H1 (cell line): Measurements from ENCODE around the gene TPD52L2.

Experiments used
- GABPA ChIP-seq: IDR thresholded peaks from 2 replicates; pipeline ENCODE4 v1.6.1; 2011; ENCODE audit warnings: mild to moderate bottlenecking, low read length, moderate library complexity, borderline replicate concordance; ENCODE audit not compliant: insufficient read depth
- TF ChIP-seq, protein P1 (sequence below), 3 experiments: IDR thresholded peaks; 1 replicate in 2 of 3; 2 replicates in 1 of 3; pipeline versions ENCODE4 v1.5.1 to v1.6.1; 2011; ENCODE audit warnings: low read length in 3 of 3, mild to moderate bottlenecking in 3 of 3, inconsistent platforms in 2 of 3, low read depth in 1 of 3, moderate library complexity in 1 of 3; ENCODE audit not compliant: insufficient read depth in 1 of 3; ENCODE audit errors: control extremely low read depth in 1 of 3

DNA sequence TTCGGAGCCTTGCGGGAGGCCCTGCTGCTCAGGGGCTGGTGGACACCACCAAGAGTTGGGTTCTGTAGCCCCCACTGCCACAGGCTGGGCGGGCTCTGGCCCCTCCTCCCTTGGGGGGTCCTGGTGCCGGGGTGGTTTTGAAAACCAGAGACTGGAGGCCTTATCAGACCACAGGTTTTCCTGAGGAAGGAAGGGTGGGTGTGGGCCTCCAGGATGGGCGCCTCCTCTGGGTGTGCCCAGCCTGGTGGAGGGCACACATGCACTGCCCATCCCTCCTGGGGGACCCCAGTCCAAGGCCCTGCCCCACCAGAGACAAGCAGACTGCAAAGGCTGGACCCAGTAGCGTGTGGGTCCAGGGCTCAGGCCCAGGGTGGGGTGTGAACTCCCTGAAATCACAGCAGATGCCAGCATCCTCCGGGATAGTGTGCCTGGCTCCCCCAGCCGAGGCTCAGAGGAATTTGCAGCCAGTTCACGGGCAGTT, 20.5 kb upstream of the TPD52L2 start:
- no peak for TF ChIP-seq GABPA
- TF ChIP-seq, protein P1, sequence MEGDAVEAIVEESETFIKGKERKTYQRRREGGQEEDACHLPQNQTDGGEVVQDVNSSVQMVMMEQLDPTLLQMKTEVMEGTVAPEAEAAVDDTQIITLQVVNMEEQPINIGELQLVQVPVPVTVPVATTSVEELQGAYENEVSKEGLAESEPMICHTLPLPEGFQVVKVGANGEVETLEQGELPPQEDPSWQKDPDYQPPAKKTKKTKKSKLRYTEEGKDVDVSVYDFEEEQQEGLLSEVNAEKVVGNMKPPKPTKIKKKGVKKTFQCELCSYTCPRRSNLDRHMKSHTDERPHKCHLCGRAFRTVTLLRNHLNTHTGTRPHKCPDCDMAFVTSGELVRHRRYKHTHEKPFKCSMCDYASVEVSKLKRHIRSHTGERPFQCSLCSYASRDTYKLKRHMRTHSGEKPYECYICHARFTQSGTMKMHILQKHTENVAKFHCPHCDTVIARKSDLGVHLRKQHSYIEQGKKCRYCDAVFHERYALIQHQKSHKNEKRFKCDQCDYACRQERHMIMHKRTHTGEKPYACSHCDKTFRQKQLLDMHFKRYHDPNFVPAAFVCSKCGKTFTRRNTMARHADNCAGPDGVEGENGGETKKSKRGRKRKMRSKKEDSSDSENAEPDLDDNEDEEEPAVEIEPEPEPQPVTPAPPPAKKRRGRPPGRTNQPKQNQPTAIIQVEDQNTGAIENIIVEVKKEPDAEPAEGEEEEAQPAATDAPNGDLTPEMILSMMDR (IDR thresholded peaks at IDR 0.05; ENCODE audit: control extremely low read depth in 1 of 3, insufficient read depth in 1 of 3, low read depth in 1 of 3, low read length in 3 of 3), result no peak
